ENCODE results near the gene MEGF11.

GRCh38 chr15:66254089-66254950 is 770 bp upstream of the MEGF11 start:
- no peak for TF ChIP-seq ELF1 (IDR thresholded peaks at IDR 0.05)
- no peak for TF ChIP-seq POLR2AphosphoS5 (IDR thresholded peaks at IDR 0.05; ENCODE audit: low read depth, low read length)
- TF ChIP-seq YY1 (IDR thresholded peaks at IDR 0.05; ENCODE audit: low read depth), result no peak
- TF ChIP-seq CTCF (IDR thresholded peaks at IDR 0.05), result no peak
- TF ChIP-seq REST (IDR thresholded peaks at IDR 0.05; ENCODE audit: low read depth, low read length), result no peak
